ENCODE results near the gene HJURP.

Gene HJURP

GRCh38 chr2:233862261-233862768 is 8.0 kb upstream of the HJURP start:
- no peak for DNase-seq

GRCh38 chr2:233858331-233858730 is 4.0 kb upstream of the HJURP start:
- Histone ChIP-seq H3K4me3 (ENCODE audit: low read depth in 1 of 2, low read length in 2 of 2) (no peak overlapping the region), H3K79me2 (ENCODE audit: insufficient read depth, low read length) (peaks cover 19% of the 10 kb centered on the region), H4K20me1 (ENCODE audit: insufficient read depth, low read length) (peaks cover 3% of the 10 kb centered on the region; the same call in 1 of the 2 replicates), H3K9me3 (ENCODE audit: insufficient read depth, low read length, severe bottlenecking) (no peaks in the 10 kb centered on the region), H3K27ac (ENCODE audit: low read length) (no peak overlapping the region), H3K36me3 (ENCODE audit: insufficient read depth, low read length) (peaks cover 9% of the 10 kb centered on the region), H3K4me1 (ENCODE audit: insufficient read depth, low read length) (peaks cover 14% of the 10 kb centered on the region), H2AFZ (ENCODE audit: low read depth, low read length) (no peak overlapping the region), H3K27me3 (ENCODE audit: insufficient read depth, low read length, poor library complexity) (peaks cover 12% of the 10 kb centered on the region), H3K4me2 (ENCODE audit: insufficient read depth, low read length) (no peak overlapping the region), H3K9ac (ENCODE audit: low read depth, low read length) (no peak overlapping the region)
- DNase-seq = no peak
- no peak for TF ChIP-seq CTCF (IDR thresholded peaks at IDR 0.05; ENCODE audit: borderline replicate concordance, extremely low read depth, low read length, poor library complexity, severe bottlenecking)
- TF ChIP-seq EZH2 (IDR thresholded peaks at IDR 0.05; ENCODE audit: borderline replicate concordance, low read depth, low read length, severe bottlenecking) = no peak
- ATAC-seq (ENCODE audit: insufficient read depth, low read depth) = no peak

More at GRCh38 chr2:233862261-233862768, 8.0 kb upstream of the HJURP start:
- no peak overlapping the region for H3K27ac ChIP-seq (ENCODE audit: low read length)
- no peaks in the 10 kb centered on the region for H3K9me3 ChIP-seq (ENCODE audit: insufficient read depth, low read length, severe bottlenecking)
- no peak overlapping the region for H3K4me3 ChIP-seq (ENCODE audit: low read depth in 1 of 2, low read length in 2 of 2)
- no peak for TF ChIP-seq CTCF (IDR thresholded peaks at IDR 0.05; ENCODE audit: borderline replicate concordance, extremely low read depth, low read length, poor library complexity, severe bottlenecking)
- TF ChIP-seq EZH2 (IDR thresholded peaks at IDR 0.05; ENCODE audit: borderline replicate concordance, low read depth, low read length, severe bottlenecking) = no peak
- no peak overlapping the region for H3K4me2 ChIP-seq (ENCODE audit: insufficient read depth, low read length)
- no peak for ATAC-seq (ENCODE audit: insufficient read depth, low read depth)
- H3K79me2 ChIP-seq (ENCODE audit: insufficient read depth, low read length) = no peaks in the 10 kb centered on the region
- H2AFZ ChIP-seq (ENCODE audit: low read depth, low read length) = no peak overlapping the region
- H3K9ac ChIP-seq (ENCODE audit: low read depth, low read length) = no peak overlapping the region
- H3K4me1 ChIP-seq (ENCODE audit: insufficient read depth, low read length) = no peaks in the 10 kb centered on the region
- peaks cover 23% of the 10 kb centered on the region for H3K27me3 ChIP-seq (ENCODE audit: insufficient read depth, low read length, poor library complexity)
- H4K20me1 ChIP-seq (ENCODE audit: insufficient read depth, low read length) = no peaks in the 10 kb centered on the region
- H3K36me3 ChIP-seq (ENCODE audit: insufficient read depth, low read length) = no peaks in the 10 kb centered on the region

- Histone ChIP-seq H3K9me3 (ENCODE audit: insufficient read depth, low read length, severe bottlenecking) (no peaks in the 10 kb centered on the region), H3K4me2 (ENCODE audit: insufficient read depth, low read length) (no peak overlapping the region), H4K20me1 (ENCODE audit: insufficient read depth, low read length) (peaks cover 9% of the 10 kb centered on the region; the same call in 1 of the 2 replicates), H3K36me3 (ENCODE audit: insufficient read depth, low read length) (peaks cover 16% of the 10 kb centered on the region), H3K79me2 (ENCODE audit: insufficient read depth, low read length) (peaks cover 26% of the 10 kb centered on the region), H3K9ac (ENCODE audit: low read depth, low read length) (no peak overlapping the region), H3K27me3 (ENCODE audit: insufficient read depth, low read length, poor library complexity) (peaks cover 12% of the 10 kb centered on the region), H3K27ac (ENCODE audit: low read length) (no peak overlapping the region), H3K4me1 (ENCODE audit: insufficient read depth, low read length) (peaks cover 21% of the 10 kb centered on the region), H3K4me3 (ENCODE audit: low read depth in 1 of 2, low read length in 2 of 2) (no peak overlapping the region), H2AFZ (ENCODE audit: low read depth, low read length) (no peak overlapping the region)
- no peak for ATAC-seq (ENCODE audit: insufficient read depth, low read depth)
- peak; percentile 57 for DNase-seq
- TF ChIP-seq CTCF (IDR thresholded peaks at IDR 0.05; ENCODE audit: borderline replicate concordance, extremely low read depth, low read length, poor library complexity, severe bottlenecking) = peak; percentile 78
- no peak for TF ChIP-seq EZH2 (IDR thresholded peaks at IDR 0.05; ENCODE audit: borderline replicate concordance, low read depth, low read length, severe bottlenecking)
Observed at GRCh38 chr2:233857511-233858141, 3.3 kb upstream of the HJURP start.
